ENCODE measurements around the gene AQP2.
A peak's percentile ranks its signal among the peaks of the same experiment; 100 is the strongest.

Gene AQP2

DNA sequence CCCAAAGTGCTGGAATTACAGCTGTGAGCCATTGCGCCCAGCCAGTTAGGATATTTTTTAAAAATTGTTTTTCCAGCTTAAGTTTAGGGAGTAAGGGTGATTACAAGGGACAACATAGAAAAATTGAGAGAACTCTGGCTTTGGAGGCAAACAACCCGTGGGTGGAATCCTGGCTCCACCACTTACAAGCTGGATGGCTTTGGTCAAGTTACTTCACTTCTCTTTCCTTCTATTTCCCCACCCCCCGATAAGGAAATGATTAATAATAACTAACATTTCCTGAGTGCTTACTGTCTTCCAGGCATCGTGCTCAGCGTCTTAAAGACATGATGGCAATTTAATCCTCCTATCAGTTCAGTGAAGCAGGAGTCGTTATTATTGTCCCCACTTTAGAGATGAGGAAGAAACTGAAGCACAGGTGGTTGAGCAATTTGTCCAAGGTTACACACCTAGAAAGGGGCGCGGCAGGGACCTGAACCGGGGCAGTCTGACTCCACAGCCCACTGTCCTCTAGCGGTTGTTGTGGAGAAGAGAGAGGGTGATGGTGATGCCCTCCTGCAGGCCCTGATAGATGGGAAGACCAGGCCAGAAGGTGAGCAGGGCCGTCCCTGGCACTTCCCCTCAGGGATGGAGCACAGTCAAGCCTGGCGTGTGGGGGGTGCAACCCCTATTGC is 30.2 kb upstream of the AQP2 start:
- DNase-seq (ENCODE audit: low read depth) = peak; percentile 83

DNA sequence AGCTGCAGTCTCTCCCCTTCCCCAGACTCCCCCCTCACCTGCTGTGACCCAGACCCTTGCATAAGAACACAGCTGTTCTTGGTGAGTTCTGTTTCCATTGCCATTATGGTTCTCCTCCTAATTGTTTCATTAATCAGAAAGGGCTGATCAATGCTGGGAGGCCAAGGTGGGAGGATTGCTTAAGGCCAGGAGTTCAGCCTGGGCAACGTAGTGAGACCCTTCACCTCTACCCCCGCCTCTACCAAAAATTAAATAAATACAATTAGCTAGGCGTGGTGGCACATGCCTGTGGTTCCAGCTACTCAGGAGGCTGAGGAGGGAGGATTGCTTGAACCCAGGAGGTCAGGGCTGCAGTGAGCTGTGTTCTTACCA is 29.6 kb upstream of the AQP2 start:
- no peak for DNase-seq (ENCODE audit: low read depth)

DNA sequence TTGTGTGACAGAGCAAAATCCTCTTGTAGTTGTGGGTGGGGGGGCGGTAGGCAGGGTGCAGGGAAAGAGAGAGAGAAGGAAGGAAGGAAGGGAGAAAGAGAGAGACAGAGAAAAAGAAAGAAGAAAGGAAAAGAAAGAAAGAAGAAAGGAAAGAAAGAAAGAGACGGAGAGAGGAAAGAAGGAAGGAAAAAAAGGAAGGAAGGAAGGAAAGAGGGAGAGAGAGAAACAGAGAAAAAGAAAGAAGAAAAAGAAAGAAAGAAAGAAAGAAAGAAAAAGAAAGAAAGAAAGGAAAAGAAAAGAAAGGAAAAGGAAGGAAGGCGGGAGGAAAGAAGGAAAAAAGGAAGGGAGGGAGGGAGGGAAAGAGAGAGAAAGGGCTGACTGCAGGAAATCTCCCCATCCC is 29.2 kb upstream of the AQP2 start:
- DNase-seq (ENCODE audit: low read depth) = no peak

DNA sequence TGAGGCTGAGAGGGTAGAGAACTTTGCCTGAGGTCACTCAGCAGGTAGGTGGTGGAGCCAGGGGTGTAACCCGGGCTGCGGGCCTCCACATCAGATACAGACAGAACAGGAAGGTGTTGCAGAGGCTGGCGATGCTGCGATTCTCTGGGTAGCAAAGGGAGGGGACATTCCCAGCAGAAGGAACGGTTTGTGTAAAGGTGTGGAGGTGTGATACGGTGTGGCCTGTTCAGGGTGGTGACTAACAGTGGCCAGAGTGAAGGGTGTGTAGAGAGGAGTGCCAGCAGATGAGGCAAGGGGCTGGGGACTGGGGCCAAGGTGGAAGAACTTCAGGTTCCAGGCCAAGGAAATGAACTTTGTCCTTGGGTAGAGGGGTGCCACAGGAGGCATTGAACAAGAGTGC is 28.6 kb upstream of the AQP2 start:
- DNase-seq (ENCODE audit: low read depth) = no peak

DNA sequence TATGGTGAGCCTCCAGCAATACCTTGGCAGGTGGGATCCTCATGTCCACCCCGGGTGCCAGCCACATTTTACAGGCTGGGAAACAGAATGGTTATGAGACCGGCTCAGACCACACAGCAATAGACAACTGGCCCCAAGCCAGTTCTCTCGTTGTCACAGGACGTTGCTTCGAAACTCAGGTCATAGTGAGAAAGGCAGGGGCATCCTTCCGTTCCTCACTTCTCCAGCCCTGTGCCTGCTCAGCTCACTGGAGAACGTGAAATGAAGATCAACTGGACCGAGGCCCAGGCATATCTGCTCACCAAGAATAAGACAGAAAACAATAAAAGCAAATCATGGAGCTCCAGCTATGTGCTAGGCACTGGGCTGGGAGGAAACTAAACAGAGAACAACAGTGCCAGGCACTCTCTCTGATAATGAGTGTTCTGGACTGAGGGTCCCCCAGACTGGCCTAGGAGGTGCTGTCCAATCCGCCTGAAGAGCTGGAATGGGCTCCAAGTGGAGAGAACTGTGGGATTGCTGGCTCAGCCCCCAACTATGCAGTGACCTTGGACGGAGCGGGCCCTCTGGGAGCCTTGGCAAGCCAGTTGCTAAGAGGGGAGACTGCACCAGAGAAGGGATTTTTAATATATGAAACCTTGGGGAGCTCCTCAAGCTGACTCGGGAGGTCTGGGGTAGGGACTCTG is 28.0 kb upstream of the AQP2 start:
- DNase-seq (ENCODE audit: low read depth) = no peak

DNA sequence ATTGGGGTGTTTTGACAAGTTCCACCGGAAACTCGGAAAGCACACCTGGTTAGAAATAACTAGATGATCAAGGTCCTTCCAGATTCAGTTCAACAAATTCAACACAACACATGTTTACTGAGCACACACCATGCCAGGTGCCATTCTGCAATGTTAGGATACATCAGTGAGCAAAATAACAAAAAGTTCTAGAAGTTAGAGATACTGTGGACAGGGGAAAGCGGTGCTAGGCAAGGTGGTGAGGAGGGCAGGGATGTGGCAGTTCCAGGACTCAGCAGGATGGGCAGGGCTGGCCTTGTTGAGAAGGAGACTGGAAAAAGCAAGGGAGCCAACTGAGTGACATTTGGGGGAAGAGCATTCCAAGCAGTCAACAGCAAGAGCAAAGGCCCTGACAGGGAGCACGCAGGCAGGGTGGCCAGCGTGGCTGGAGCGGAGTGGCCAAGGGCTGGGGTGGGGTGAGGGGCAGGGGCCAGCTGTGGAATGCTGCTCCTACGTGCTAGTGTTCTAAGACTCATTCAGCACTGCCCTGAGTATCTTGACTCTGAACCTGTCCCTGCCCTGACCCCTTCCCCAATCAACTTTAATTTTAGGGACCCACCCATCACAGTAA is 27.4 kb upstream of the AQP2 start:
- DNase-seq (ENCODE audit: low read depth) = no peak

DNA sequence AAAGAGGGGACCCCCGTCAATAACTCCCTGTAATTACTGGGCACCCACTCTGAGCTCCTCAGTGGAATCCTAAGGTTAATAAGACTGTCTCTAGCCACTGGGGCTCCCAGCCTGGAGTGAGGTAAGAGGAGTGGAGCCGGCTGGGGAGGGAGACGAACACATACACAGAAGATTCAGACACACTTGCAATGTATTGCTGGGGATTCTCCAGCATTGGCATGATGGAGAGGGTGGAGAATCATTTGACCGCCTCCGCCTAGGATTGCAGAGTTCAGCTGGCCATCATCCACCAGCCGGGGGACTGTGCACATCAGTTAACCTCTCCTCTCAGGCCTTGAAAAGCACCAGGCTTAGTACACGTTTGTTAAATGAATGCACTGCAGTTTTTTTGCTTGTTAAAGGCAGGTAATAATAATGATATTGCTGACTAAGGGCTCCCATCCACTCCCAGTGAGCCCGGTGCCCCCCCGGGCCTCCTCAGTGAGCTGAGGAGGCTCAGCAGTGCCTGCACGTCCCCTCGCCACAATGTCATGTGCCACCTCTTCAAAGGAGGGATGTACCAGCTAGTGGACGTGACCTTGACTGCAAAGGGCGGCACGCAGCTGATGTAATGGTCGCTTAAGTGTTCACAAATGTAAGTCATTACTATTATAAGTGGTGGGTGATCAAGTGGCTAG is 26.5 kb upstream of the AQP2 start:
- DNase-seq (ENCODE audit: low read depth) = no peak

DNA sequence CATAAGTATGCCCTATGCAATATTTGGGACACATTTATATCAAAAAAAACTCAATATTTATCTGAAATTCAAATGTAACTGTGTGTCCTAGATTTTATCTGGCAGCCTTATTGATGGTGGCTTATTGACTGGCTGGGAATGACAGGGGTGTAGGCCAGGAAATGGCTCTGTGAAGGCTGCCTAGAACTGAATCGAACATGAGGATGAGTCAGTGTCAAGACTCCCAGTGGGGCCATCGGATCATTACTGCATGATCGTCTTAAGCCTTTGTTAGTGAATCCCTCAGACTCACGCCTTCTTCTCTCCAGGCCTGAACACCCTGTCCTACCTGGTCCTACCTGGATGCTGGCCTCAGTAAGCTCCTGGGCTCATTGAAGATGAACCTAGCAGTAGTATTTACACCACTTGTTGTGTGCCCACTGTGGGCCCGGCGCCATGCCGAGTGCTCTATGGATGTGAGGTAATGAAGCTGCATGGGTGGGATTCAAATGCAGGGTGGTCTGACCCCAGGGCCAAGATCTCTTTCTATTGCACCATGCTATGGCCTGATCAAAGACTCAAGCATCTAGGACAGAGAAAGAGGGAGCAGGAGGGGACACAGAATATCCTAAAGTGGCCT is 25.8 kb upstream of the AQP2 start:
- DNase-seq (ENCODE audit: low read depth) = no peak

DNA sequence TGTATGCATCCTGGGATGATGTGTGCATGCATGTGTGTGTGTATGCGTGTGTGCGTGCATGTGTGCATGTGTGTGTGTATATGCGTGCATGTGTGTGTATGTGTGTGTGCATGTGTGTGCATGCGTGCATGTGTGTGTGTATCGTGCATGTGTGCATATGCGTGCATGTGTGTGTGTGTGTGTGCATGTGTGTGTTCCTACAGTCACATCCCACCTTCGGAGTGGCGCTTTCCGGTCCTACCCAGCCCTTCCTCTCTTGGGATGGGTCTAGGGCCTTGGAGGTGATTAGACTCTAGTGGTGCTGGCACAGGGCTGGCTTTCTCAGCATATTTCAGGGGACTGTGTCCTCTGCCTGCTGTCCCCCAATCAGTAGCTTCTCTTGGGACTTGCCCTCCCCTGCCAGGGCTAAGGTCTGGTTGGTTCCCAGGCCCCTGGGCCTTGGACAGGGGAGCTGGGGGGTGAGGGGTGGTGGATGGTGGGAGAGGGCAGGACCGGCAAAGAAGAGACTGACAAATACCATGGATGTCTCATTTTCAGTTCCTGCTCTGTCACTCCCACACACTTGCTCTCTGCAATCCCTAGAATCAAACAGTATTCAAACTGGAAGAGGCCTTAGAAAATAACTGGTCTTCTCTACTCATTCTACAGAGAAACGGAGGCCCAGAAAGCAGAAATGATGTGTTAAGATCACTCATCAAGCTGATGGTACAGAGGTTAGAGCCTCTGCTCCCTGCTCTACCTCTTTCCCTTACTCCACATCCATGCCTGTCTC is 24.9 kb upstream of the AQP2 start:
- no peak for DNase-seq (ENCODE audit: low read depth)

DNA sequence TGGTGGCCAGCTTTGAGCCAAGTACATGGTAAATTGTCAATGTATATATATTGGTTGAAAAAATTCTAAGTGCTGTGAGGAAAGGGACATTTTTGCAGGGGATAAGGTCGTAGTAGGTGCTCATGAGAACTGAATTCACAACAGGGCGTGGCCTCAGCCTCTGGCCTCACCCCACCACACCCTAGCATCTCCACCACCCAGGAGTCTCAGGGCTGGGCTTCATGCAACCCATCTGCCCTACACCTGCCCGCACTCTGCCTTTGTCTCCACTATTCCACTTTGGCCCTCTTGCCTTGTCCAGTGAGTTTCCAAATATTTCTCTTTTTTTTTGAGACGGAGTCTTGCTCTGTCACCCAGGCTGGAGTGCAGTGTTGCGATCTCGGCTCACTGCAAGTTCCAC is 22.1 kb upstream of the AQP2 start:
- no peak for DNase-seq (ENCODE audit: low read depth)

DNA sequence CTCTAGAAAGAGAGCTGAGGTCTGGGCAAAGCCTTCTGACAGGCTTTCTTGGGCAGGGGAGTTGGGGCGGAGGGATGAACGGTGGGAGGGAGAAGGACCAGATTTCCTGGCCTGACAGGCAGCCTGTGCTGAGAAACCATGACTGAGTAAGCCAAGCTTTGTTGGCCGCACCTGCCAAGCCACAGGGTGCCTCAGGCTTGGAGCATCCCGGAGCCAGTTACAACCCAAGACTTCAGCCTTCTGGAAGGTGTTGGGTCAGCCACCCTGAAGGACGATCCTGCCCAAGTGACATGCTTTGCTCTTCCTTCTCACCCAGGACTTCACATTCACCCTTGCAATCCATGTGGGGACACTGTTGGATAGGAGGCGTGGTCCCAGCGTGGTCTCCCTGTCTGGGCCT is 21.0 kb upstream of the AQP2 start:
- no peak for DNase-seq (ENCODE audit: low read depth)

DNA sequence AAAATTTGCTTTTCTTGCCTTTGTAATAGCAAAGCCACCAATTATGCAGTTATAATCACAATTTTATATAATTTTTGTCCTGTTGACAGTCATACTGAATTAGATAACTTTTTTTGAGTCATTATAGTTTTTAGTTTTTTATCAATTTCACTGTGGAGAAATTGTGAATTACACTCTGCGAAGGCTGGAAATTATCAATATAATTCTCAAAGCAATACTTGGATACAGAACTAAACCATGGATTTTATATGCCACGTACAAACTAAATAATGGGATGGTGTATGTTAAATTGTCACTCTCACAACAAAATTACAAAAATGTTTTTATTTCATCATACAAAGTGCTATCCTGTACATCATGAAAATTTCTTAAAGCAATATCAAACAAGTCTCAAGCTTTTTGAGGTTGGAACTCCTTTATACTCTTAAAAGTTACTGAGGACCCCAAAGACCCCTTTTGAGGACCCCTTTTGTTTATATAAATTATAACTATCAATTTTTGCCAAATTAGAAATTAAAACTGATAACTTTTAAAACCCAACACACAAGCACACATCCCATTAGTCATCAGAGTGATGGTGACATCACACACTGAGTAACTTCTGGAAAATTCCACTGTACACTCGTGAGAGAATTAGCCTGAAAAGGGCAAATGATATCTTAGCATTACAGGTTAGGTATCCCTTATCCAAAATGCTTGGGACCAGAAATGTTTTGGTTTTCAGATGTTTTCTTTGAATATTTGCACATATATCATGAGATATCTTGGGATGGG is 19.8 kb upstream of the AQP2 start:
- peak; percentile 83 for DNase-seq (ENCODE audit: low read depth)

DNA sequence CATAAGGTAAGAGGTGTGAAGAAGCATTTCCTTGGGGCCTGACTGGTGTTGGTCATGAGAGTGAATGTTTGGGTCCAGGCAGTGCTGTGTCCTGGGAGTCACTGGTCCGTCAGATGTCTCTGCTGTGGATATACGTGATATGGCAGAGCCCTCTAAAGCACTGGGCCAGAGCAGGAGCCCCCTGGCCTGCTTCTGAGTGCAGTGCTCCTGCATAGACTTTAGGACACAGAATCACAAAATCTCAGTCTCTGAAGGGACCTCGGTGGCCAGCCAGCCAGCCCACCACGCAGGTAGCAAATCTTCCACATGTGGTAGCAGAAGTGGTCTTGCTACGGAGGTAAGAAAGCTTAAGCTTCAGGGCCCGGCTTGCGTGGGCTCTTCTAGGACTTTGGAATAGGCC is 18.5 kb upstream of the AQP2 start:
- DNase-seq (ENCODE audit: low read depth) = no peak

DNA sequence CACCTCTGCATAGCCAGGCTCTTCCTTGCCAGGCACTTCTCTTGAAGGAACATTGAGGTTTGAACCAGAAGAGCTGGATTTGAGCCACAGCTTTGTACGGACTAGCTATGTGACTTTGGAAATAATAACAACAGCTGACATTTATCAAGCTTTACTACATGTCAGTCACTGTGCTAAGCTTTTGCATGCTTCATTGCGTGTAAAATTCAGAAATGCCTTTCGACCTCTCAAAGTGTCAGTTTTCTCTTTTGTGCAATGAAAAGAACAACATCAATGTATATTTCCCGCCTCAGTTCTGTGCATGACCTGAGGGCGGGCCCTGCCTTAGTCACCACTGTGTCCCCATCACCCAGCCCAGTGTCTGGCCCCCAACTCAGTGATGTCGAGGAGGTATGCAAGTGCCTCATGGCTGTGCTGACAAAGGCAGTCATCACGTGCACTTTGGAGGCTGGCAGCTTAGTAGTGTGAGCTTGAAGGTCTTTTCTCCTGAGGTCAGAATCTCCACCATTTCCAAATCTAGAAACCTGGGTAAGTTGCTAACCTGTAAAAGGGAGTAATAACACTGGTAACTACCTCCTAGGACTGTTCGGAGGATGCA is 17.9 kb upstream of the AQP2 start:
- no peak for DNase-seq (ENCODE audit: low read depth)

DNA sequence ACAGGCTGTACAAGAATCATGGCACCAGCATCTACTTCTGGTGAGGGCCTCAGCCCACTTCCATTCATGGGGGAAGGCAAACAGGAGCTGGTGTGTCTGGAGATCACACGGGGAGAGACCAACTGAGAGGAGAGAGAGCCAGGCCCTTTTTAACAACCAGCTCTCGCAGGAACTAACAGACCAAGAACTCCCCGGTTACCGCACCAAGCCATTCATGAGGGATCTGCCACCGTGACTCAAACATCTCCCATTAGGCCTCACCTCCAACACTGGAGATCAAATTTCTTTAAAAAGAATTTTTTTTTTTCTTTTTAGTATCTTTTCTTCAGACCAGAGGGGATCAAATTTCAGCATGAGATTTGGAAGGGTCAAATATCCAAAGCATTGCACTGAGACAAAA is 16.7 kb upstream of the AQP2 start:
- DNase-seq (ENCODE audit: low read depth) = peak; percentile 85

DNA sequence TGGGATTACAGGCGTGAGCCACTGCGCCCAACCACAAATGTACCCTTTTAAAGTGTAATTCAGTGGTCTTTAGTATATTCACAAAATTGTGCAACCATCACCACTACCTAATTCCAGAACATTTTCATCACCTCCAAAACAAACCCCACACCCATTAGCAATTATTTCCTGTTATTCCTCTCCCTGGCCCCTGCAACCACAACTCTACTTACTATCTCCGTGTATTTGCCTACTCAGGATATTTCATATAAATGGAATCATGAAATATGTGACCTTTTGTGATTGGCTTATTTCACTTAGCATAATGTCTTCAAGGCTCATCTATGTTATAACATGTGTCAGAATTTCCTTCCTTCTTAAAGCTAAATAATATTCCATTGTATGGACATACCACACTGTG is 16.0 kb upstream of the AQP2 start:
- peak; percentile 68 for DNase-seq (ENCODE audit: low read depth)

DNA sequence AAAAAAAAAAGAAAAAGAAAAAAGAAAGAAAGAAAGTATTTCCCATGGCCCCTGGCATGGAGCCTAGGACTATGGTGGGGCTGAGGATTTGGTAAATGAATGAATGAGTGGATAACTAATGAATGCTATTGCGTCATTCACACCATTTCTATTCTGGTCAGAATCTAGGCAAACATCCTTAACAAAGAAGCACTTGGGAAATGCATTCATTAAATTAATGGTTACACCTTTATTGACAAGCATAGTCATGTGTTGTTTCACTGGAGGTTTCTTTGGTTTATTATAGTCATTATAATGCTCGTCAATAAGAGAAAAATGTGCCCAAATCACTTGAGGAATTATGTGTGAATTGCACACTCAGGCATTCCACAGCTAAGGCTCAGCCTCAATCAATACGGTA is 13.6 kb upstream of the AQP2 start:
- DNase-seq (ENCODE audit: low read depth) = no peak

DNA sequence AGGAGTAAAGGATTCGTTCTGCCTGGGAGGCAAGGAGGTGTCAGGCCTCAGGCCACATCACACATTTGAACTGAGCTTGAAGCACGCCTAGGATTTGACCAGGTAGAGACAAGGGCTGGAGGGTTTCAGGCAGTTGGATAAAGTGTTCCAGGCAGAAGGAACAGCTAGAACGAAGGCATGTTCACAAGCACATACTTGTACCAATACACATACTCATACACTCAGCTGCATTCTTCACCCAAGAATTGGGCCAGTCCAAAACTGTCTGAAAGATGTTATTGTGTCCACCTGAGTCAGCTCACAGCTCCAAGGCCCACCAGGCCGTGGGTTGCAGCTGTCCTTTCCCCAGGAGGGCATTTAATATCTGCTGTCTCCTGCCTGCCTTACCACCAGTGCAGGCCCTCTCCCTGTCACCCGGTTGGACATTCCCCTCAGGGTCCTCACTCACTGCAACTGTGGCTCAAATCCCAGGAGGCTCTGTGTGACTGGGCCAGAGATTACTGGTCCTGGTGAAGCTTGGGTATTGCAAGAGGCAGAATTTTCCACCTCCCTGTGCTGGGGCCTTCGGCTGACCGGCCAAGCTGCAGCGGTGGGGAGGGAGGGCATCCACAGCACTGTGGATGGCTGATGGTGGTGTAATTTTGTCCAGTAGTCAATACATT is 12.8 kb upstream of the AQP2 start:
- DNase-seq (ENCODE audit: low read depth) = no peak

DNA sequence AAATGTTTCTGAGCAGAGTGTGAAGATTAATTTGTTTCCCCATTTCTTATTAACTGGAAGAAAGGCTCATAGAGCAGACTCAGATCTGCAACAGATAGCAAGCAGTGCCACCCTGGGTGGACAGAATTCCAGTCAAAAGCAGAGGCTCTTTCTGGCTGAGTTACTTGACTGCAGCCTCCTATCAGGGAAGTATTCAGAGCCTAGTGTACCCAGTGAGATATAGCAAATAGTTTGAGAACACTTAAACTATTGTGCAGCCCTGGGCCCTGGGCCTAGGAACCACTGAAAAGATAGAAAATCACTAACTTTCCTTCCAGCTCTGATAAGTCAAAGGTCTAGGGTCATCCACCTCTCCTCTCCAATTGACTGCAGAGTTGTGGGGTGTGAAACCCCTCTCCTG is 11.2 kb upstream of the AQP2 start:
- DNase-seq (ENCODE audit: low read depth) = no peak

DNA sequence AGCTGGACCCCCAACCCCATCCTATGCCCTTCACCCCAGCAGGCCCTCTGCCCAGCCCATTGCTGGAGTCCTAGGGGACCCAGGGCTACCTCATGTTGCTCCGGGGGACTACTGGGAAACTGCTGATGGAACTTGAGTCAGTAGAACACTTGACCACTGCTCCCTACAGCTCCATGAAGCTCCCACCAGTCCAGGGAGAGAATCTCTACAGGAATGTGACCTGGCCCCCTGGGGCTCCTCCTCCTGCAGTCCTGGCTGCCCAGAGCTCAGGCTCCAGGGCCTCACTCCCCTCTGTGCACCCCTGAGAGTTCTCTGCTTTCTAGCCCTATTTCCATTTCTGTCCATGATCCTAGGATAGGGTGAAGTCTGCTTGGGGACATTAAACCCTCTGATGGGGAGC is 10.8 kb upstream of the AQP2 start:
- DNase-seq (ENCODE audit: low read depth) = no peak
